A549 (cell line): ENCODE measurements around the gene SLC35A5. TPM values are rescaled to one million over a fixed set of nuclear protein-coding genes. Genes with fewer than 3 reads are reported as not detected.
A peak's percentile ranks its signal among the peaks of the same experiment; 100 is the strongest.

ENCODE experiments used
- ATAC-seq, 2 experiments: fragments of 200-7000 bp in 1 of 2; fragments of >200 bp in 1 of 2; cut with Nextera tagmentation in 1 of 2; cut with Tn5 transposase in 1 of 2; 3 replicates each; pipeline versions ENCODE4 v1.8.0 to v1.9.1; 2018 to 2020; ENCODE audit warnings: mild to moderate bottlenecking in 1 of 2, moderate library complexity in 1 of 2
- CTCF ChIA-PET: fragments of 300-600 bp; sonication (Branson Sonifier 250); formaldehyde crosslinking; extraction: SDS; loops from one replicate; lab custom pipeline; 2021; ENCODE audit warnings: antibody characterized with exemption, inconsistent platforms; lab: Yijun Ruan, JAX
- POLR2A ChIA-PET: fragments of 350-600 bp; formaldehyde crosslinking; extraction: SDS; loops from one replicate; lab custom pipeline; 2021; ENCODE audit warnings: antibody characterized with exemption, inconsistent platforms; lab: Yijun Ruan, JAX
- DNase-seq, 2 experiments: peaks; one replicate each; pipeline versions ENCODE4 v3.0.0 to v3.0.0-alpha.2; 2011 to 2016; ENCODE audit warnings: low read depth in 1 of 2, low spot score in 1 of 2
- FAIRE-seq: peaks from 2 replicates; lab custom pipeline; 2011; peaks lifted over from hg19 to GRCh38; lab: Jason Lieb, UNC
- H3K27ac ChIP-seq, 2 experiments: fragments of >200 bp; sonication (Bioruptor Twin); formaldehyde crosslinking; 3 replicates each; pipeline ENCODE4 v1.5.1; 2016 to 2017
- H3K4me1 ChIP-seq: fragments of >200 bp; sonication (Bioruptor Twin); formaldehyde crosslinking; 3 replicates; pipeline ENCODE4 v1.6.1; 2016
- H3K4me2 ChIP-seq: fragments of >200 bp; sonication (Bioruptor Twin); formaldehyde crosslinking; 3 replicates; pipeline ENCODE4 v1.6.1; 2016
- H3K4me3 ChIP-seq: fragments of >200 bp; sonication (Bioruptor Twin); formaldehyde crosslinking; 3 replicates; pipeline ENCODE4 v1.5.1; 2016
- H3K9me3 ChIP-seq: fragments of >200 bp; sonication (Bioruptor Twin); formaldehyde crosslinking; 3 replicates; pipeline ENCODE4 v1.6.1; 2016
- CBX8 ChIP-seq: fragments of 200-600 bp; sonication (generic); IDR thresholded peaks from 2 replicates; pipeline ENCODE4 v1.6.1; 2016
- CEBPB ChIP-seq, 2 experiments: fragments of >200 bp in 1 of 2; sonication (Bioruptor Twin) in 1 of 2; formaldehyde crosslinking in 1 of 2; IDR thresholded peaks; 2 replicates each; pipeline ENCODE4 v1.6.1; 2012 to 2016
- FOSL2 ChIP-seq, 2 experiments: fragments of 450-650 bp in 1 of 2; fragments of >200 bp in 1 of 2; sonication (Bioruptor Twin) in 1 of 2; formaldehyde crosslinking; IDR thresholded peaks; 2 replicates each; pipeline versions ENCODE4 v1.5.0 to v1.6.1; 2016 to 2020; ENCODE audit warnings: mild to moderate bottlenecking in 1 of 2, moderate library complexity in 1 of 2
- FOXS1 ChIP-seq: fragments of 250-450 bp; sonication (Bioruptor Pico); IDR thresholded peaks from 2 replicates; pipeline ENCODE4 v1.5.0; 2020; ENCODE audit warnings: mild to moderate bottlenecking, moderate library complexity
- GATA3 ChIP-seq: IDR thresholded peaks from 2 replicates; pipeline ENCODE4 v1.6.1; 2012; ENCODE audit warnings: borderline replicate concordance
- HEYL ChIP-seq: fragments of 250-450 bp; sonication (Bioruptor Pico); IDR thresholded peaks from 2 replicates; pipeline ENCODE4 v1.8.0; 2021; ENCODE audit warnings: mild to moderate bottlenecking, moderate library complexity
- HOXA7 ChIP-seq: fragments of 250-450 bp; sonication (Bioruptor Pico); IDR thresholded peaks from 2 replicates; pipeline ENCODE4 v1.5.0; 2020; ENCODE audit warnings: mild to moderate bottlenecking, moderate library complexity
- HOXB13 ChIP-seq: fragments of 250-450 bp; sonication (Bioruptor Pico); IDR thresholded peaks from 2 replicates; pipeline ENCODE4 v1.5.0; 2020; ENCODE audit warnings: low read depth, mild to moderate bottlenecking, moderate library complexity
- MYC ChIP-seq: IDR thresholded peaks from 2 replicates; pipeline ENCODE4 v1.6.1; 2012; ENCODE audit warnings: mild to moderate bottlenecking, inconsistent platforms, low read length, improper control_type of control experiment, borderline replicate concordance
- NPAS2 ChIP-seq: fragments of 250-450 bp; sonication (Bioruptor Pico); IDR thresholded peaks from 2 replicates; pipeline ENCODE4 v1.8.0; 2022; ENCODE audit warnings: mild to moderate bottlenecking, moderate library complexity, borderline replicate concordance
- NR3C1 ChIP-seq: fragments of >200 bp; sonication (Bioruptor Twin); formaldehyde crosslinking; IDR thresholded peaks from 3 replicates; pipeline ENCODE4 v1.6.1; 2017
- RAD21 ChIP-seq, 2 experiments: fragments of >200 bp in 1 of 2; sonication (Bioruptor Twin) in 1 of 2; formaldehyde crosslinking in 1 of 2; IDR thresholded peaks in 1 of 2; conservative IDR thresholded peaks in 1 of 2; 2 replicates in 1 of 2; 3 replicates in 1 of 2; pipeline ENCODE4 v1.6.1; 2012 to 2018; ENCODE audit warnings: inconsistent platforms in 1 of 2
- RNF2 ChIP-seq: fragments of 200-600 bp; sonication (generic); IDR thresholded peaks from 2 replicates; pipeline ENCODE4 v1.6.1; 2016; ENCODE audit warnings: low read depth, mild to moderate bottlenecking, antibody characterized with exemption, moderate library complexity, borderline replicate concordance
- TFCP2L1 ChIP-seq: fragments of 250-450 bp; sonication (Bioruptor Pico); IDR thresholded peaks from 2 replicates; pipeline ENCODE4 v1.5.0; 2021; ENCODE audit warnings: mild to moderate bottlenecking
- TP53 ChIP-seq: fragments of 250-450 bp; sonication (Bioruptor Pico); IDR thresholded peaks from 2 replicates; pipeline ENCODE4 v1.5.0; 2021; ENCODE audit warnings: mild to moderate bottlenecking, moderate library complexity
- ZC3H11A ChIP-seq: fragments of 450-650 bp; IDR thresholded peaks from 2 replicates; pipeline ENCODE4 v1.6.1; 2014; ENCODE audit warnings: antibody characterized with exemption, mild to moderate bottlenecking
- ZFP36 ChIP-seq: fragments of 450-650 bp; IDR thresholded peaks from 2 replicates; pipeline ENCODE4 v1.6.1; 2014; ENCODE audit warnings: borderline replicate concordance; ENCODE audit not compliant: partially characterized antibody
- ZNF302 ChIP-seq: fragments of 250-450 bp; sonication (Bioruptor Pico); IDR thresholded peaks from 2 replicates; pipeline ENCODE4 v1.9.0; 2021; ENCODE audit warnings: inconsistent platforms, mild to moderate bottlenecking, moderate library complexity
- WGBS: methylation state at CpG from one replicate; pipeline ENCODE4 v1.1.6; 2017; ENCODE audit errors: missing lambda C conversion rate; 5-methylcytosine and 5-hydroxymethylcytosine counted together
- polyA plus RNA-seq, 4 experiments: library from polyadenylated mRNA; depleted of rRNA in 3 of 4; stranded (reverse); fragments of >200 nt; fragmentation: RNase III in 1 of 4; extraction: RNeasy Plus Mini Kit Qiagen cat#74134 plus additional on column Dnase treatment in 1 of 4; gene quantifications; 2 replicates in 3 of 4; 3 replicates in 1 of 4; pipeline ENCODE4 v1.2.3, GENCODE V29; 2011 to 2017
- TF ChIP-seq, protein P1 (sequence below): IDR thresholded peaks from 2 replicates; pipeline ENCODE4 v1.6.1; 2012; ENCODE audit warnings: low read depth, borderline replicate concordance
- TF ChIP-seq, protein P2 (sequence below): fragments of 200-600 bp; sonication (generic); IDR thresholded peaks from 2 replicates; pipeline ENCODE4 v1.6.1; 2016; ENCODE audit warnings: antibody characterized with exemption, mild to moderate bottlenecking, moderate library complexity
- TF ChIP-seq, protein P3 (sequence below): fragments of 150-350 bp; IDR thresholded peaks from 2 replicates; pipeline ENCODE4 v1.6.1; 2014; ENCODE audit warnings: low read depth, mild to moderate bottlenecking, low read length

SLC35A5 gene
- polyA plus RNA-seq, 2 of the 4 experiments (the other 2 are of a cell fraction), result 21.0 to 53.4 TPM

GRCh38 chr3:112550859-112551258, 11.0 kb upstream of the SLC35A5 start:
- H3K4me1 ChIP-seq, result peaks cover 7% of the 10 kb centered on the region; the same call in 2 of the 3 replicates

GRCh38 chr3:112555535-112556170, 6.2 kb upstream of the SLC35A5 start:
- H3K9me3 ChIP-seq, result no peaks in the 10 kb centered on the region
- no peak overlapping the region for H3K4me3 ChIP-seq
- DNase-seq, result no peak
- ChIA-PET POLR2A (no interaction called here), CTCF (interaction anchor here (0.9 kb wide), 2 partner anchors 15 to 87 kb away, joined by 3 to 4 read pairs; no protein-coding TSS in a partner anchor)
- H3K4me2 ChIP-seq, result no peak overlapping the region
- peaks cover 22% of the 10 kb centered on the region for H3K4me1 ChIP-seq
- WGBS, result 96% methylated on average over 1 of the region's 1 CpG
- no peak for ATAC-seq
- TF ChIP-seq CBX8 (no peak), NR3C1 (no peak), ZFP36 (no peak)
- TF ChIP-seq, protein P1, sequence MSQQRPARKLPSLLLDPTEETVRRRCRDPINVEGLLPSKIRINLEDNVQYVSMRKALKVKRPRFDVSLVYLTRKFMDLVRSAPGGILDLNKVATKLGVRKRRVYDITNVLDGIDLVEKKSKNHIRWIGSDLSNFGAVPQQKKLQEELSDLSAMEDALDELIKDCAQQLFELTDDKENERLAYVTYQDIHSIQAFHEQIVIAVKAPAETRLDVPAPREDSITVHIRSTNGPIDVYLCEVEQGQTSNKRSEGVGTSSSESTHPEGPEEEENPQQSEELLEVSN, result no peak
- TF ChIP-seq, protein P2, sequence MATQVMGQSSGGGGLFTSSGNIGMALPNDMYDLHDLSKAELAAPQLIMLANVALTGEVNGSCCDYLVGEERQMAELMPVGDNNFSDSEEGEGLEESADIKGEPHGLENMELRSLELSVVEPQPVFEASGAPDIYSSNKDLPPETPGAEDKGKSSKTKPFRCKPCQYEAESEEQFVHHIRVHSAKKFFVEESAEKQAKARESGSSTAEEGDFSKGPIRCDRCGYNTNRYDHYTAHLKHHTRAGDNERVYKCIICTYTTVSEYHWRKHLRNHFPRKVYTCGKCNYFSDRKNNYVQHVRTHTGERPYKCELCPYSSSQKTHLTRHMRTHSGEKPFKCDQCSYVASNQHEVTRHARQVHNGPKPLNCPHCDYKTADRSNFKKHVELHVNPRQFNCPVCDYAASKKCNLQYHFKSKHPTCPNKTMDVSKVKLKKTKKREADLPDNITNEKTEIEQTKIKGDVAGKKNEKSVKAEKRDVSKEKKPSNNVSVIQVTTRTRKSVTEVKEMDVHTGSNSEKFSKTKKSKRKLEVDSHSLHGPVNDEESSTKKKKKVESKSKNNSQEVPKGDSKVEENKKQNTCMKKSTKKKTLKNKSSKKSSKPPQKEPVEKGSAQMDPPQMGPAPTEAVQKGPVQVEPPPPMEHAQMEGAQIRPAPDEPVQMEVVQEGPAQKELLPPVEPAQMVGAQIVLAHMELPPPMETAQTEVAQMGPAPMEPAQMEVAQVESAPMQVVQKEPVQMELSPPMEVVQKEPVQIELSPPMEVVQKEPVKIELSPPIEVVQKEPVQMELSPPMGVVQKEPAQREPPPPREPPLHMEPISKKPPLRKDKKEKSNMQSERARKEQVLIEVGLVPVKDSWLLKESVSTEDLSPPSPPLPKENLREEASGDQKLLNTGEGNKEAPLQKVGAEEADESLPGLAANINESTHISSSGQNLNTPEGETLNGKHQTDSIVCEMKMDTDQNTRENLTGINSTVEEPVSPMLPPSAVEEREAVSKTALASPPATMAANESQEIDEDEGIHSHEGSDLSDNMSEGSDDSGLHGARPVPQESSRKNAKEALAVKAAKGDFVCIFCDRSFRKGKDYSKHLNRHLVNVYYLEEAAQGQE, result no peak
- no peak overlapping the region for H3K27ac ChIP-seq
- FAIRE-seq, result peak; percentile 36

More at GRCh38 chr3:112550859-112551258, 11.0 kb upstream of the SLC35A5 start:
- ATAC-seq (peak in 1 of 2 experiments; percentile 60; a peak in 2 of 6 replicates), DNase-seq (peak in 1 of 2 experiments; percentile 10), FAIRE-seq (no peak)
- POLR2A ChIA-PET, result no interaction called here
- no peak overlapping the region for H3K4me2 ChIP-seq
- CTCF ChIA-PET, result no interaction called here
- H3K4me3 ChIP-seq, result no peak overlapping the region
- TF ChIP-seq HOXA7 (CRISPR knock-in tag) (no peak), FOXS1 (CRISPR knock-in tag) (no peak), ZNF302 (CRISPR knock-in tag) (no peak), RAD21 (conservative IDR thresholded peaks at IDR 0.05 in 1 of 2, IDR thresholded peaks at IDR 0.05 in 1 of 2) (no peak), TP53 (no peak), TFCP2L1 (CRISPR knock-in tag) (no peak), CEBPB (IDR thresholded peaks at IDR 0.05) (no peak), GATA3 (no peak), ZC3H11A (no peak), NR3C1 (no peak), ZFP36 (no peak), HOXB13 (CRISPR knock-in tag) (no peak), HEYL (no peak), FOSL2 (IDR thresholded peaks at IDR 0.05) (no peak), FOSL2 (CRISPR knock-in tag; IDR thresholded peaks at IDR 0.05) (no peak)
- 32% methylated on average over 1 of the region's 1 CpG for WGBS
- no peak overlapping the region for H3K27ac ChIP-seq
- no peaks in the 10 kb centered on the region for H3K9me3 ChIP-seq

GRCh38 chr3:112557976-112558375, 3.9 kb upstream of the SLC35A5 start:
- no peak for DNase-seq
- POLR2A ChIA-PET, result no interaction called here
- 88% methylated on average over 1 of the region's 1 CpG for WGBS
- CTCF ChIA-PET, result interaction anchor here (0.6 to 1.2 kb wide), 2 partner anchors 25 to 27 kb away, joined by 3 to 4 read pairs; no protein-coding TSS in a partner anchor
- no peak for ATAC-seq
- Histone ChIP-seq H3K27ac (no peak overlapping the region), H3K4me2 (no peak overlapping the region), H3K4me3 (no peak overlapping the region), H3K4me1 (peaks cover 22% of the 10 kb centered on the region), H3K9me3 (no peaks in the 10 kb centered on the region)
- no peak for FAIRE-seq
- TF ChIP-seq RNF2 (no peak), MYC (no peak), NPAS2 (CRISPR knock-in tag) (no peak)
- TF ChIP-seq, protein P3, sequence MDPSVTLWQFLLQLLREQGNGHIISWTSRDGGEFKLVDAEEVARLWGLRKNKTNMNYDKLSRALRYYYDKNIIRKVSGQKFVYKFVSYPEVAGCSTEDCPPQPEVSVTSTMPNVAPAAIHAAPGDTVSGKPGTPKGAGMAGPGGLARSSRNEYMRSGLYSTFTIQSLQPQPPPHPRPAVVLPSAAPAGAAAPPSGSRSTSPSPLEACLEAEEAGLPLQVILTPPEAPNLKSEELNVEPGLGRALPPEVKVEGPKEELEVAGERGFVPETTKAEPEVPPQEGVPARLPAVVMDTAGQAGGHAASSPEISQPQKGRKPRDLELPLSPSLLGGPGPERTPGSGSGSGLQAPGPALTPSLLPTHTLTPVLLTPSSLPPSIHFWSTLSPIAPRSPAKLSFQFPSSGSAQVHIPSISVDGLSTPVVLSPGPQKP, result no peak
